HCT116 (cell line): Measurements from ENCODE around the gene C3orf20. TPM values are rescaled to one million over a fixed set of nuclear protein-coding genes. Genes with fewer than 3 reads are reported as not detected.

Experiments
- ATAC-seq: fragments of 200-7000 bp; cut with Tn5 transposase; 2 replicates; pipeline ENCODE4 v1.9.1; 2020; ENCODE audit warnings: mild to moderate bottlenecking, moderate library complexity
- BruUV-seq: library from RNA; stranded (reverse); fragments of 400-500 nt; replicated peaks from 2 replicates; lab custom pipeline; 2021; lab: Mats Ljungman, UMichigan
- CTCF ChIA-PET: fragments of 300-600 bp; sonication (Branson Sonifier 250); formaldehyde crosslinking; loops from one replicate; lab custom pipeline; 2021; ENCODE audit warnings: antibody characterized with exemption; lab: Charles Lee
- POLR2A ChIA-PET: fragments of 300-600, 350-600 bp; sonication (Branson Sonifier 250); formaldehyde crosslinking; loops from one replicate; lab custom pipeline; 2021; ENCODE audit warnings: antibody characterized with exemption; lab: Charles Lee
- RAD21 ChIA-PET, 2 experiments: fragments of 300-600 bp; sonication (Branson Sonifier 250); formaldehyde crosslinking; loops; one replicate each; lab custom pipeline; 2023; ENCODE audit warnings: low total read pairs in 2 of 2; ENCODE audit not compliant: uncharacterized antibody in 2 of 2, unreplicated experiment in 2 of 2, low non-redundant PET in 1 of 2; lab: Charles Lee
- DNase-seq: peaks from one replicate; pipeline ENCODE4 v3.0.0-alpha.2; 2010; ENCODE audit warnings: low read depth, low spot score
- H2AFZ ChIP-seq: fragments of 200-600 bp; shearing (Covaris generic), sonication (generic); 2 replicates; pipeline ENCODE4 v1.6.1; 2017; ENCODE audit warnings: low read depth, mixed run types, mixed read lengths, antibody characterized with exemption, low read length; ENCODE audit not compliant: poor library complexity, severe bottlenecking
- H3K27ac ChIP-seq: 2 replicates; pipeline ENCODE4 v1.5.1; 2012; ENCODE audit warnings: low read depth, low read length
- H3K27me3 ChIP-seq: fragments of 200-600 bp; sonication (generic); 2 replicates; pipeline ENCODE4 v1.6.1; 2016; ENCODE audit warnings: mixed run types, low read length, mixed read lengths; ENCODE audit not compliant: insufficient read depth
- H3K36me3 ChIP-seq, 2 experiments: fragments of 200-500 bp in 1 of 2; fragments of 200-600 bp in 1 of 2; sonication (Bioruptor generic) in 1 of 2; sonication (generic) in 1 of 2; 2 replicates each; pipeline versions ENCODE4 v1.5.1 to v1.6.1; 2014 to 2016; ENCODE audit warnings: low read length in 2 of 2, inconsistent platforms in 1 of 2, mixed read lengths in 1 of 2, mixed run types in 1 of 2; ENCODE audit not compliant: insufficient read depth in 2 of 2, control insufficient read depth in 1 of 2
- H3K4me1 ChIP-seq, 2 experiments: fragments of 200-600 bp in 1 of 2; sonication (generic) in 1 of 2; 2 replicates each; pipeline versions ENCODE4 v1.5.1 to v1.6.1; 2012 to 2017; ENCODE audit warnings: low read length in 2 of 2, inconsistent platforms in 1 of 2, mild to moderate bottlenecking in 1 of 2, mixed read lengths in 1 of 2, mixed run types in 1 of 2, moderate library complexity in 1 of 2; ENCODE audit not compliant: insufficient read depth in 2 of 2, control insufficient read depth in 1 of 2
- H3K4me2 ChIP-seq: fragments of 200-600 bp; sonication (generic); 2 replicates; pipeline ENCODE4 v1.6.1; 2017; ENCODE audit warnings: mixed run types, low read length, mixed read lengths
- H3K4me3 ChIP-seq, 2 experiments: fragments of 200-600 bp in 1 of 2; sonication (generic) in 1 of 2; replicated peaks in 1 of 2; 2 replicates each; pipeline ENCODE4 v1.5.1; 2011 to 2016; ENCODE audit warnings: low read length in 2 of 2, control low read depth in 1 of 2, low read depth in 1 of 2, mild to moderate bottlenecking in 1 of 2, mixed read lengths in 1 of 2, mixed run types in 1 of 2
- H3K79me2 ChIP-seq: fragments of 200-600 bp; sonication (generic); 2 replicates; pipeline ENCODE4 v1.6.1; 2017; ENCODE audit warnings: mild to moderate bottlenecking, mixed run types, low read length, moderate library complexity, mixed read lengths; ENCODE audit not compliant: insufficient read depth
- H3K9ac ChIP-seq: fragments of 200-600 bp; sonication (generic); 2 replicates; pipeline ENCODE4 v1.6.1; 2016; ENCODE audit warnings: low read length, mixed read lengths
- H3K9me2 ChIP-seq: fragments of 200-600 bp; sonication (generic), shearing (Covaris generic); 2 replicates; pipeline ENCODE4 v1.6.1; 2017; ENCODE audit warnings: mixed run types, mild to moderate bottlenecking, moderate library complexity; ENCODE audit not compliant: insufficient read depth
- H3K9me3 ChIP-seq, 2 experiments: fragments of 200-500 bp in 1 of 2; fragments of 200-600 bp in 1 of 2; sonication (Bioruptor generic) in 1 of 2; sonication (generic) in 1 of 2; 2 replicates each; pipeline ENCODE4 v1.6.1; 2014 to 2017; ENCODE audit warnings: low read length in 2 of 2, mixed read lengths in 2 of 2, inconsistent platforms in 1 of 2, low read depth in 1 of 2, mild to moderate bottlenecking in 1 of 2, mixed run types in 1 of 2, moderate library complexity in 1 of 2; ENCODE audit not compliant: control insufficient read depth in 1 of 2, insufficient read depth in 1 of 2
- H4K20me1 ChIP-seq: fragments of 200-600 bp; sonication (generic), shearing (Covaris generic); 2 replicates; pipeline ENCODE4 v1.6.1; 2017; ENCODE audit warnings: mixed run types, mild to moderate bottlenecking, moderate library complexity; ENCODE audit not compliant: insufficient read depth
- ATF3 ChIP-seq: IDR thresholded peaks from 2 replicates; pipeline ENCODE4 v1.6.1; 2012
- CBX3 ChIP-seq: IDR thresholded peaks from 2 replicates; pipeline ENCODE4 v1.6.1; 2012; ENCODE audit warnings: low read depth
- CEBPB ChIP-seq: IDR thresholded peaks from 2 replicates; pipeline ENCODE4 v1.6.1; 2012; ENCODE audit warnings: low read depth
- EGR1 ChIP-seq: IDR thresholded peaks from 2 replicates; pipeline ENCODE4 v1.6.1; 2012; ENCODE audit warnings: low read depth
- EZH2phosphoT487 ChIP-seq: fragments of 200-600 bp; IDR thresholded peaks from 2 replicates; pipeline ENCODE4 v1.6.1; 2018; ENCODE audit warnings: antibody characterized with exemption, borderline replicate concordance
- FOSL1 ChIP-seq: IDR thresholded peaks from 2 replicates; pipeline ENCODE4 v1.6.1; 2012; ENCODE audit warnings: low read depth
- POLR2A ChIP-seq: IDR thresholded peaks from 2 replicates; pipeline ENCODE4 v1.7.0; 2011; ENCODE audit warnings: borderline replicate concordance; ENCODE audit not compliant: insufficient read depth, insufficient read length; ENCODE audit errors: extremely low read depth
- POLR2AphosphoS5 ChIP-seq: IDR thresholded peaks from 2 replicates; pipeline ENCODE4 v1.6.1; 2011; ENCODE audit warnings: mild to moderate bottlenecking, low read depth, low read length, moderate library complexity
- RAD21 ChIP-seq: IDR thresholded peaks from 2 replicates; pipeline ENCODE4 v1.6.1; 2012; ENCODE audit warnings: low read depth, mild to moderate bottlenecking
- REST ChIP-seq: IDR thresholded peaks from 2 replicates; pipeline ENCODE4 v1.6.1; 2012; ENCODE audit warnings: low read depth
- SIN3A ChIP-seq: IDR thresholded peaks from 2 replicates; pipeline ENCODE4 v1.6.1; 2012; ENCODE audit warnings: low read depth
- SP1 ChIP-seq: IDR thresholded peaks from 2 replicates; pipeline ENCODE4 v1.6.1; 2012; ENCODE audit warnings: low read depth
- SRF ChIP-seq: IDR thresholded peaks from 2 replicates; pipeline ENCODE4 v1.6.1; 2012; ENCODE audit warnings: low read depth
- TCF7L2 ChIP-seq: IDR thresholded peaks from 2 replicates; pipeline ENCODE4 v1.7.0; 2011; ENCODE audit warnings: borderline replicate concordance, inconsistent platforms; ENCODE audit not compliant: insufficient read depth, insufficient read length; ENCODE audit errors: extremely low read depth
- YY1 ChIP-seq: IDR thresholded peaks from 2 replicates; pipeline ENCODE4 v1.6.1; 2011; ENCODE audit warnings: low read length, low read depth, moderate library complexity, mild to moderate bottlenecking; ENCODE audit not compliant: insufficient replicate concordance; ENCODE audit errors: extremely low read depth
- ZBTB33 ChIP-seq: IDR thresholded peaks from 2 replicates; pipeline ENCODE4 v1.6.1; 2011; ENCODE audit warnings: mild to moderate bottlenecking, low read length, moderate library complexity; ENCODE audit not compliant: insufficient replicate concordance; ENCODE audit errors: extremely low read depth
- ZFX ChIP-seq: fragments of 450-650 bp; IDR thresholded peaks from 2 replicates; pipeline ENCODE4 v1.6.1; 2017
- ZNF274 ChIP-seq: fragments of 200-500 bp; sonication (Bioruptor generic); IDR thresholded peaks from 2 replicates; pipeline ENCODE4 v1.6.1; 2014; ENCODE audit warnings: mild to moderate bottlenecking, low read depth, low read length, inconsistent platforms
- intact Hi-C: fragments of 100-400 bp; cut with micrococcal nuclease; formaldehyde crosslinking; loops from 2 replicates; pipeline ENCODE4 v1.10.0; 2022
- total RNA-seq: library from RNA; stranded (reverse); gene quantifications from one replicate; pipeline ENCODE4 v1.2.1, GENCODE V29; 2021; ENCODE audit not compliant: unreplicated experiment
- TF ChIP-seq, protein P1 (sequence below), 3 experiments: fragments of 200-600 bp in 1 of 3; sonication (generic) in 1 of 3; IDR thresholded peaks in 2 of 3; conservative IDR thresholded peaks in 1 of 3; 2 replicates each; pipeline ENCODE4 v1.5.1; 2012 to 2017; ENCODE audit warnings: low read depth in 2 of 3, low read length in 2 of 3, antibody characterized with exemption in 1 of 3, borderline replicate concordance in 1 of 3, control low read depth in 1 of 3, mild to moderate bottlenecking in 1 of 3, mixed read lengths in 1 of 3, mixed run types in 1 of 3, moderate library complexity in 1 of 3; ENCODE audit not compliant: insufficient read depth in 1 of 3
- TF ChIP-seq, protein P2 (sequence below): IDR thresholded peaks from 2 replicates; pipeline ENCODE4 v1.6.1; 2012

C3orf20 gene
- total RNA-seq, 1 experiment from 2014 or later: 0.20 TPM

DNA sequence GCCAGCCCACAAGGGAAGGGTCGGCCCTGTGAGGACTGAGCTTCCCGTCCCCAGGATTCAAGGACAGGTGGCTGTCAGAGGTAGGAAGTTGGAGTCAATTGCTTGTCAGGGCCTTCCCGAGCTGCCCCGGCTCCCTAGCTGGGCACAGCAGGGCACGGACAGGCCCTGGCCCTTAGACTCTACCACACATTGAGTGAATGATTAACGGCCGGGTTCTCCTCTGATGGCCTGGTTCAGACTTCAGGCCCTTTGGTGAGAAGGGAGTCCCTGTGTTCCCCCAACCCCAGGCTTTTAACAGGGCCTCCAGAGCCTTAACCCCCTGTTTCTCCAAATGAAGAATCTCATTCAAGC is 127.4 kb downstream of the C3orf20 start:
- POLR2A ChIA-PET: no interaction called here

More for the DNA sequence above, 127.4 kb downstream of the C3orf20 start:
- TF ChIP-seq CEBPB (no peak), EGR1 (no peak), CBX3 (no peak), POLR2AphosphoS5 (no peak), ZFX (no peak), ZNF274 (no peak), ATF3 (no peak), RAD21 (no peak), EZH2phosphoT487 (no peak), TCF7L2 (no peak), ZBTB33 (no peak), SP1 (no peak), POLR2A (no peak), SRF (no peak), REST (no peak), YY1 (no peak), SIN3A (no peak), FOSL1 (no peak)
- TF ChIP-seq, protein P1, sequence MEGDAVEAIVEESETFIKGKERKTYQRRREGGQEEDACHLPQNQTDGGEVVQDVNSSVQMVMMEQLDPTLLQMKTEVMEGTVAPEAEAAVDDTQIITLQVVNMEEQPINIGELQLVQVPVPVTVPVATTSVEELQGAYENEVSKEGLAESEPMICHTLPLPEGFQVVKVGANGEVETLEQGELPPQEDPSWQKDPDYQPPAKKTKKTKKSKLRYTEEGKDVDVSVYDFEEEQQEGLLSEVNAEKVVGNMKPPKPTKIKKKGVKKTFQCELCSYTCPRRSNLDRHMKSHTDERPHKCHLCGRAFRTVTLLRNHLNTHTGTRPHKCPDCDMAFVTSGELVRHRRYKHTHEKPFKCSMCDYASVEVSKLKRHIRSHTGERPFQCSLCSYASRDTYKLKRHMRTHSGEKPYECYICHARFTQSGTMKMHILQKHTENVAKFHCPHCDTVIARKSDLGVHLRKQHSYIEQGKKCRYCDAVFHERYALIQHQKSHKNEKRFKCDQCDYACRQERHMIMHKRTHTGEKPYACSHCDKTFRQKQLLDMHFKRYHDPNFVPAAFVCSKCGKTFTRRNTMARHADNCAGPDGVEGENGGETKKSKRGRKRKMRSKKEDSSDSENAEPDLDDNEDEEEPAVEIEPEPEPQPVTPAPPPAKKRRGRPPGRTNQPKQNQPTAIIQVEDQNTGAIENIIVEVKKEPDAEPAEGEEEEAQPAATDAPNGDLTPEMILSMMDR (IDR thresholded peaks at IDR 0.05 in 2 of 3, conservative IDR thresholded peaks at IDR 0.05 in 1 of 3; ENCODE audit: borderline replicate concordance in 1 of 3, insufficient read depth in 1 of 3, low read depth in 2 of 3, low read length in 2 of 3): no peak
- TF ChIP-seq, protein P2, sequence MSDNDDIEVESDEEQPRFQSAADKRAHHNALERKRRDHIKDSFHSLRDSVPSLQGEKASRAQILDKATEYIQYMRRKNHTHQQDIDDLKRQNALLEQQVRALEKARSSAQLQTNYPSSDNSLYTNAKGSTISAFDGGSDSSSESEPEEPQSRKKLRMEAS: no peak
- Histone ChIP-seq H3K4me2 (no peak overlapping the region), H3K27me3 (no peaks in the 10 kb centered on the region), H4K20me1 (no peaks in the 10 kb centered on the region), H3K4me1 (peaks cover 8 to 29% of the 10 kb centered on the region in 2 experiments; a peak in 3 of 4 replicates), H3K9me3 (no peaks in the 10 kb centered on the region), H3K4me3 (no peak overlapping the region), H3K9ac (no peak overlapping the region), H2AFZ (no peak overlapping the region), H3K79me2 (no peaks in the 10 kb centered on the region), H3K36me3 (no peaks in the 10 kb centered on the region), H3K27ac (no peak overlapping the region), H3K9me2 (no peaks in the 10 kb centered on the region)
- no peak for ATAC-seq
- no peak for DNase-seq
- ChIA-PET CTCF (interaction anchor here (1.0 kb wide), 1 partner anchor 22 kb away, joined by 3 read pairs; no protein-coding TSS in a partner anchor), RAD21 (no interaction called here)
- BruUV-seq: no TSS peak
- intact Hi-C loops: no loop called here
